Non-pigmented ciliary epithelial cell (primary cell): ENCODE measurements around the gene SIPA1.
"Not testable (repeated sequence)": the region's sequence is repeated elsewhere in the genome, so short reads cannot be mapped to it uniquely, and the experiment has no call there.

ENCODE experiments used
- DNase-seq: peaks from one replicate; pipeline ENCODE4 v3.0.0-alpha.2; 2010; ENCODE audit warnings: low read depth

The SIPA1 gene

DNA sequence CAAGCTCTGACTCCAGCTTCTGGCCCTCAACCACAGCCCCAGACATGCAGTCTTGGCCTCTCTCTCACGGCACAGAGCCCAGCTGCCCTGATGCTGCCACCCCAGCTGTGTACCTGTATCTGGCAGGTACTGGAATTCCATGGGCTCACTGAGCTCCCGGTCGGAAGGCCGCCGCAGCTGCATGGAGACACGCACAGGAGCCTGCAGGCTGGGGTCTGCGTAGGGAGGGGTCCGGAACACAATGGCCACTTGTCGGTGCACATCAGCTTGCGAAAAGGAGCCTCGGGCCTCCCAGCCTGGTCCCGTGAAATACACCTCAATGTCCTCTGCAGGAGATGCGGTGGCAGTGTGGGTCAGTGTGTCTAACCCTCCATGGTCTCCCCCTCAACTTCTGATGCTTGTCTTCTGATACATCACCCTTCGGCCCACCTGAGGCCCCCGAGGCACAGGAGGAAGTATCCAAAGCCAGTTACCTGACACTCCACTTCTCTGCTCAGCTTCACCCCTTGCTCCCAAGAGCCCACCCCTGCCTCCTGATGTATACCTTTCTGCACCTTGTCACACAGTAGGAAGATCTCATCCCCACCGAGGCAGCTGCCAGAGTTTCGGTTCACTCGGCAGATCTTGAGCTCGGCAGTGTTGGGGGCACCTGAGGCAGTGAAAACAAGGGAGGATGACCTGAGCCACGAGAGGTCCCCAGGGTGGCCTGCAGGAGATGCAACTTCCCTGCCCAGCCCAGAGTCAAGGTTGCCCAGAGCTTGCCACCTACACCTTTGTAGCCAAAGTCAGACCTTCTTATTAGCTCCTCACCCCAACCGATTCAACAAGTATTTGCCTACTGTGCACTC, 20.5 kb downstream of the SIPA1 start:
- no peak for DNase-seq

DNA sequence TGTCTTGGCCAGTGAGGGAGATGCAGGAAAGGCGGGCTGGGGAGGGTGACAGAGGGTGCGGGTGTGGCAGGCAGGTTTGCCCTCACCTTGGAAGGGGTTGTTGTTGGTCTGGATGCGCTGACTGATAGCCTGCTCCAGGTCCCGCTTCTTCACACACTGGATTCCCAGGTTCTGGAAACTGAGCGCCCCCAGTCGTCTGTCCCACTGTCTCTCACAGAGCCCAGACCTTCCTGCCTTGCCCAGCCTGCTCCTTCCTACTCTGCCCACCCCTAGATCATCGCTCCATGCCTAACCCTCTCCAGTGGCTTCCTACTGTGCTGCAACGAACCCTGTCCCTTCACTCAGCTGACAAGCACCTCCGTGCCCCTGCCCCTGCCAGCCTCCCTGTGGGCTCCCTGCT, 22.1 kb downstream of the SIPA1 start:
- no peak for DNase-seq

DNA sequence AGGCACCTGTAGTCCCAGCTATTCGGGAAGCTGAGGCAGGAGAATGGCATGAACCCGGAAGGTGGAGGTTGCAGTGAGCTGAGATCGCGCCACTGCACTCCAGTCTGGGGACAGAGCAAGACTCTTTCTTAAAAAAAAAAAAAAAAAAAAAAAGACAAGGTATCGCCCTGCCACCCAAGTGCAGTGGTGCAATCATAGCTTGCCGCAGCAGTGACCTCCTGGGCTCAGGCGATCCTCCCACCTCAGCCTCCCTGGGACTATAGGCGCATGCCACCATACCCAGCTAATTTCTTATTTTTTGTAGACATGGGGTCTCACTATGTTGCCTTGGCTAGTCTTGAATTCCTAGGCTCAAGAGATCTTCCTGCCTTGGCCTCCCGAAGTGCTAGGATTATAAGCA, 23.0 kb downstream of the SIPA1 start:
- DNase-seq: not testable (repeated sequence)

DNA sequence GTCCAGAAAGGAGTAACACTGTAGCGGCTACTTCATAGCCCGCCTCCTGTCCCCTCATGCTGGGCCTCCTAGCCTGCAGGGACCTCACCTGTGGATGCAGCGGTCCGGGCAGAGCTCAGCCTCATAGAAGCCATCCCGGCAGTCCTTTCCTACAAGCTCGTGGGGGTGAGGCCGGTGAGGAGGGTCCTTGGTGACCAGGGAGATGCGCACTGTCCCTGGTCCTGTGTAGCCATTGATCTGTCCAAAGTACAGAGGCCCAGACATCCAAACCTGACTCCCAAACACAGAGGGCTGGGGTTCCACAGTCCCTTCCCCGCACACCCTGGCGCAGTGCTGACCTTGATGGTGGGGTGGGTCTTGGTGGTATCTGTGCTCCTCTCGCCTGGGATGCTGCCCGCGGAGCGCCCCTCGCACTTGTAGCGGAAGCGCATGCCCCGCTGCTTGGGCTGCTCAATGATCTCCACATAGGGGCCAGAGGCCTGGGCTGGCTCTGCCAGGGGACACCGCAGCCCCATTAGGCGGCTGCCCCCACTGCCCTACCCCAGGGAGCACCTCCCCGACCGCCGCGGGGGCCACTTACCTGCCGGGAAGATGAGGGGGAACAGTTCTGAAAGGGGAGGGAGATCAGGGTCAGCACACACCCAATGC, 23.8 kb downstream of the SIPA1 start:
- no peak for DNase-seq

DNA sequence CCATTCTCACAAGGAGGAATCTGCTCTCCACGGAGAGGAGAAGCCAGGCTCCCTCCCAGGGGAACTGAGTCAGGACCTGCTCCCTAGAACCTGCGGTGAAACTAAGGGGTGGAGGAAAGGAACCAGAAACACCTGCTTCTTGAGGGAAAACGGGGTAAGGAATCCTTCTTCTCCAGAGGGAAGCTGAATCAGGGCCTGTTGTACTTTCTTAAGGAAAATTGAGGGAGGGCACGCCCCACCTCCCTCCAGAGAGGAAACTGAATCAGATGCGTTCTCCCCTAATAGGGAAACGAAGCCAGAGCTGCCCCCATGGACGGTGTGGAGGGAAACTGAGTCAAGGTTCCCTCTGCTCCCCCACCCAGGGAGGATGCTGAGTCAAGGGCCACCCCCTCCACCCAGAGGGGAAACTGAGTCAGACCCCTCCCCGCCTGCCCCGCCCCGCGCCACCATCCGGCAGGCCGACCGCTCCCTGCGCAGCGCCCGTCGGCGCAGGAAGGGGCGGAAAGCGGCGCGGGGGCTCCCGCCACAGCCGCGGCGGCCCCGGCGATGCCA, 24.4 kb downstream of the SIPA1 start:
- DNase-seq: no peak

DNA sequence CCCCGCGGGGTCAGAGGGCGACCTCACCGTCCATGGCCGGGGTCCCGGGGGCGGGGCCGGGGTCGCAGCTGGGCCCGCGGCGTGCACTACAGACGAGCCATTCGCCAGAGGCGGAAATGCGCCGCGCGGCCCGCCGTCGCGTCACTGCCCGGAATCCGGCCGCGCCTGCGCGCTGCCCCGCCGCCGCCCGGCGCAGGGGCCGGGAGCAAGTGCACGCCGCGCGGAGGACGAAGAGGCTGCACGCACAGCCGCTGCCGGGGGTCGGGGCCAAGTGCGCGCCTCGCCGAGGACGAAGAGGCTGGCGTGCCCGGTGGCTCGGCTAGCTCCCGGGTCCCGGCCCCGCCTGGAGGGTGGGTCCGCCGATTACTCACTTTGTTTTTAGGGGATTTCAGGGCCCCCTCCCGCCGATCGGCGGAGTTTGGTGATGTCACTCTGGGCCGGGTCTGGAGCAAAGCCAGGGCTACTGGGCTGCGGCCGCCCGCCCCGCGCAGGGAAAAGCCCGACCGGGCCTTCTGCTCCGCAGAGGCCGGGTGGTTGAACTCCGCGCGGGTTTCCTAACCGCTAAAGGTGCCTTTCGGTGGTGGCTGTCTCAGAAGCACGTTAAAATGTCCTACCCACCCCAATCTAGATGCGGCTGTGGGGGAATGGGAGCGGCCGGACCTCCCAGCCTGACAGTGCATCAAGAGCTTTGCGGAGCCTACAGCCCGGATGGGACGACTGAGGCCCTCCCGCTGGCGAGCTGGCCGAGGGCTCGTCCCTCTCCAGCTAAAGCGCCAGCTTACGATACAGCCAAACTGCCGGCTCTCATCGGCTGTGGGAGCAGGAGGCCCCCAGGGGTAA, 25.1 kb downstream of the SIPA1 start, which contains the start of gene RELA:
RELA (minus strand) TSS at position 118 of the 840 bp plus-strand sequence; CDS start at position 34, 84 bp downstream.
- no peak for DNase-seq

DNA sequence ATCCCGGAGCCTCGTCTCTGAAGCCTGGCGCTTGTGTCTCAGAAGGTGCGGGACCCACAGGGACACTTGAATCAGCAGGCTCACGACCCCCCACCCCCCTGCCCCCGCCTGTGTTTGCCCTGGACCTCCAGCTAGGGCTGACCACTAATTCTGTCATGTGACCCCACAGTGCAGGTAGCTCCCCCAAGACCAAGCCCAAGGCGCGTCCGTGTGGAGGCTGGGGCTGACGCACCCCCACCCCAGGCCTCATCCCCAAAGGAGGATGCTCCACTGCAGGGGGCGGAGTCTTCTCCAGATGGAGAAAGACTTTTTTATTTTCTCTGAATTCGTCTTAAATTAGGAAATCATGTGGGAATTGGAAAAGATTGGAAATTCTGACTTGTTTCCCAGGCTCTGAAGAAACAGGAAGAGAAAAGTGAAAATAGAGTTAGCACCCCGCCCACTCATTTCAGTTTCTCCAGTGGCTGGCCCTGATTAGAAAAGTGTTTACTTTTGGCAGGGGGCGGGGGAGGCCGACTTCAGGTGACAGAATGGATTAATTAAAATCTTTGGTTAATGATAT, 25.8 kb downstream of the SIPA1 start:
- no peak for DNase-seq

DNA sequence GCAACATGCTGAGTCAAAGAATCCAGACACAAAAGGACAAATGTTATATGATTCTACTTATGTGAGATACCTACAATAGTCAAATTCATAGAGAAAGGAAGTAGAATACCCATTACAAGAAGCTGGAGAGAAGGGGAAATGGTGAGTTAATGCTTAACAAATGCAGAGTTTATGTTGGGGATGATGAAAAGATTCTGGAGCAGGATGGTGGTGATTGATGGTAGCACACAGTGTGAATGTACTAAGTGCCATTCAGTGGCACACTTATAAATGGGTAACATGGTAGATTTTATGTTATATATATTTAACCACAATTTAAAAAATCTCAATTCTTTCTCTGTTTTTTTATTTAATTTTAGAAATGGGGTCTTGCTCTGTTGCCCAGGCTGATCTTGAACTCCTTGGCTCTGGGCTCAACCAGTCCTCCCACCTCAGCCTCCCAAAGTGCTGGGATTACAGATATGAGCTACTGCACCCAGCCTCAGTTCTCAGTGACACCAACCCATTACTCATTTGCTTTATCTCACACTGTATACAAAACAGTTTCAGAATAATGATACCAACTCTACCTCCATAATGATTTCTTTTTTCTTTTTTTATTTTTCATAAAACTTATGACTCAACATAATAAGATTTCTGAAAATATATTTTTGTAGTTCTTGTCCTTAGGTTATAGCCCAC, 34.4 kb downstream of the SIPA1 start:
- no peak for DNase-seq

DNA sequence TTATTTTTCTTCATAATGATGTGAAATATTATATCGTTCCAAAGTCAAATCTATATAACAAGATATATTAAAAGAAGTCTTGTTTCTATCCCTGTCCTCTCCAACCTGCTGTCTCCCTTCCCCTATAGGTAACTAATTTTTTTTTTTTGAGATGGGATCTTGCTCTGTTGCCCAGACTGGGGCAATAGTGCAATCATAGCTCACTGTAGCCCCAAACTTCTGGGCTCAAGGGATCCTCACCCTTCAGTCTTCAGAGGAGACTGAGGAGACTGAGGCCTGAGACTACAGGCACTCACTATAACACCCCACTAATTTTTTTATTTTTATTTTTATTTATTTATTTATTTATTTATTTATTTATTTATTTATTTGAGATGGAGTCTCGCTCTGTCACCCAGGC, 35.1 kb downstream of the SIPA1 start:
- DNase-seq: no peak

DNA sequence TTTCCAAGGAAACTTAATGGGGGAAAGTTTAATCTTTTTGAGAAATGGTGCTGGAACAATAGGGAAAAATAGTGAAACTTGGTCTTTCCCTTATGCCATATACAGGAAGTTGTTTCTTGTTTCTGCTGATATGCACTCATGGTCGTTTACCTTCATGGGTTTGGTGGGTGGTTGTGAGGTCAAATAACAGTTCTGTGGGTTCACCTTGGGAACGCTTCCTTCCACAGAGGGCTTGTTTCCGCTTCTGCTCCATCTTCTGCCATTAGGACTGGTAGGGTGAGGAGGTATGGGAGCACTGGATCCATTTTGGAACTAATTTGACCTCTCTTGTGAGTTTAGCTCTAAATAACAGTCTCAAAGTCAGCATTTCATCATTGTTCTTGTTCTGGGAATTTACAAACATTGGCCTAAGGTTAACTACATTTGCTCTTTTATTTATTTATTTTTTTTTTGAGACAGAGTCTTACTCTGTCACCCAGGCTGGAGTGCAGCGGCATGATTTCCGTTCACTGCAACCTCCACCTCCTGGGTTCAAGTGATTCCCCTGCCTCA, 42.4 kb downstream of the SIPA1 start:
- DNase-seq: no peak

DNA sequence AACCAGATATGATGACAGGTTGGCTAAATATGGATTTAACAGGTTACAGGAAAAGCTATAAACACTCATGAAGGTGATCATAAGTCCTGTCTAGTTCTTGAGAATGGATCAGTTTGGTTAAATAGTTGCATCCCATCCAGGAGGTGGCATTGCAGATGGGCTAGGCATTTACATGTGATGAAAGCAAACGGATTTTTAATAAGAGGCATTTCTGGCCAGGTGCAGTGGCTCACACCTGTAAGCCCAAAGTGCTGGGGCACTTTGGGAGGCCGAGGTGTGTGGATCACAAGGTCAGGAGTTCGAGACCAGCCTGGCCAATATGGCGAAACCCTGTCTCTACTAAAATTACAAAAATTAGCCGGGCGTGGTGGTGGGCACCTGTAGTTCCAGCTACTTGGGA, 45.6 kb downstream of the SIPA1 start:
- not testable (repeated sequence) for DNase-seq

DNA sequence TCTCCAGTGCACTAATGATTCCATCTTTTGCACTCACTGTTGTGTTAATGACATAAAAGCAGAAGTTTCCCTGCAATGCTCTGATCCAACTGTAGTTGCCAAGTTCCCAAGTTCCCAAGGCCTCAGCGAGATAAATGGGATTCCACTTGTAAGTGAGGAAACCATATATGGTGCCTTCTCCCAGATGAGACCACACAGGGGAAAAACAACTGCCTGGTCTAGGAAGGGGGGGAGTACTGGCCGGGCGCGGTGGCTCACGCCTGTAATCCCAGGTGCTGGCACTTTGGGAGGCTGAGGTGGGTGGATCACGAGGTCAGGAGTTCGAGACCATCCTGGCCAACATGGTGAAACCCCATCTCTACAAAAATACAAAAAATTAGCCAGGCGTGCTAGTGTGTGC, 48.1 kb downstream of the SIPA1 start:
- no peak for DNase-seq

DNA sequence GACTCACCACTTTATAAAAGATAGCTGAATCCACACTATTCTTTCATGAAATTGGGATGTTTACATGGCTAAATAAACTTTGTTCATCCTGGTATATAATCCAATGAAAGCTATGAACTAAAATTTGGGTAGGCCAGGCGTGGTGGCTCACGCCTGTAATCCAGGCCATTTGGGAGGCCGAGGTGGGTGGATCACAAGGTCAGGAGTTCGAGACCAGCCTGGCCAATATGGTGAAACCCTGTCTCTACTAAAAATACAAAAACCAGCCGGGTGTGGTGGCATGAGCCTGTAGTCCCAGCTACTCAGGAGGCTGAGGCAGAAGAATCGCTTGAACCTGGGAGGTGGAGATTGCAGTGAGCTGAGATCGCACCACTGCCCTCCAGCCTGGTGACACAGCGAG, 53.9 kb downstream of the SIPA1 start:
- DNase-seq: not testable (repeated sequence)

DNA sequence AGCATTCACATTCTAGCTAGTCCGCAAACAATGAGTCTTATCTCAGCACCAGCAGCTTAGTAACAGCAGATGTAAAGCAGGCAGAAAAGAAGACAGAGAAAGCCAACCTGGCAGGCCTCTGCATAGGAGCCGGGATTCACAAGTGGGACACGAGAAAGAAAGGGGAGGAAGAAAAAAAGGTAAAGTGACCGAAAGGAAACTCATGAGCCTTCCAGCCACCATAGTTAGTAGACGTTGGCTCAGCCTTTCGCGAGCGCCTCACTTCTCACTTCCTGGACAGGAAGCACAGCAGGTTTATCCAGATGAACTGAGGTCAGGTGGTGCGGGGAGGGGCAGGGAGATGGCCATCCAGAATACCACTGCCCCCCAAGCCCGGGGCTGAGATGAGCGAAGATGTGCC, 54.5 kb downstream of the SIPA1 start:
- no peak for DNase-seq

DNA sequence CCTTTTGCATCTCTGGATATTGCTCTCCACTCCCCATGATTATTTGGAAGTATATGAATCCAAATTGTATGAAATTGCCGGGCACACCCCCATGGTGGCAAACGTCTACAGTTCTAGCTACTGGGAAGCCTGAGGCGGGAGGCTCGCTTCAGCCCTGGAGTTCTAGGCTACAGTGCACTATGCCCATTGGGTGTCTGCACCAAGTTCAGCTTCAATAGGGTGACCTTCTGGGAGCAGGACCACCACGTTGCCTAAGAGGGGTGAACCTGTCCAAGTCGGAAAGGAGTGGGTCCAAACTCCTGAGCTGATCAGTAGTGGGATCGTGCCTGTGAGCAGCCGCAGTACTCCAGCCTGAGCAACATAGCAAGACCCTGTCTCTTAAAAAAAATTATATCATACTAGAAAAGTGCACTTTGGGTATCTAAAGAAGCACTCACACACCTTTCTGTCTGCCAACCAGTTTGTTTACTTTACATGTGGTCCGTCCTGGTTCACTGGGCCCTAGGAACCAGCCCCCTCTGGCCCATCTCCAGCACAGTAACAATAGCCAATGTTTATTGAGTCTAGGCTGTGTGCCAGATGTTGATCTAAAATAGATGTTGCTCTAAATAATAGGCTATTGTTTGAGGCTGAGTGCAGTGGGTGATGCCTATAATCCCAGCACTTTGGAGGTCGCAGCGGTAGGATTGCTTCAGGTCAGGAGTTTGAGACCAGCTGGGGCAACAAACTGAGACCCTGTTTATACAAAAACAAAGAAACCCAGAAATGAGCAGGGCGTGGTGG, 57.7 kb downstream of the SIPA1 start:
- DNase-seq: no peak

DNA sequence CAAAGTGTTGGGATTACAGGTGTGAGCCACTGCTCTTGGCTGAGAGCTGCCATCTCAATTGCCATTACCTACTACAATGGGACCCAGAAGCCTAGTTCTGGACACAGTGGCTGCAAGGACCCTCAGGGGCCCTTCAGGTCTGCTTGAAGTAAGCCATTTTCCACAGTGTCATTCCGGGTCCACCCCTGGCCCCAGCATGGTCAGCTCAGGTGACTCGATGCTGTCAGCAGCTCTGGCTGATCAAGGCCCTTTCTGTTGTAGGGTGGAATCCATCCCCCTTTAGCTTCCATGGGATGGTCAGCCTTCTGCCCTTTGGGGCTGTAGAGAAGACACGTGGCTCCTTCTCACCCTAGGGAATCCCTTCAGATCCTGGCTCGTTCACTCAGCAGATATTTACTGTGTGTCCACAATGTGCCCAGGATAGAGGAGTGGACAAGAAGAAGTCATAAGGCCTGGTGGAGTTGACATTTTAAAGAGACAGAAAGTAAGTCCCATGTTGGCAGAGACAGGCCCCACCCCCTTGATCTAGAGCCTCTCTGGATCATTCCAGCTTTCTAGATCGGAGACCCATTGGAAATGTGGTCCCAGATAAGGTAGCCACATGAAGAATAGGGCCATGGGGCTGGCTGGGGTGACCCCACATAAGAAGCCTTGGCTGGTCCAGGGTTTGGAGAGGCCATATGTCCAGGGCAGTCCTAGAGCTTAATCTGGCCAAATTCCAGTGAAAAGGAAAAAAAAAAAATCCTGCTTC, 59.1 kb downstream of the SIPA1 start:
- DNase-seq: no peak

DNA sequence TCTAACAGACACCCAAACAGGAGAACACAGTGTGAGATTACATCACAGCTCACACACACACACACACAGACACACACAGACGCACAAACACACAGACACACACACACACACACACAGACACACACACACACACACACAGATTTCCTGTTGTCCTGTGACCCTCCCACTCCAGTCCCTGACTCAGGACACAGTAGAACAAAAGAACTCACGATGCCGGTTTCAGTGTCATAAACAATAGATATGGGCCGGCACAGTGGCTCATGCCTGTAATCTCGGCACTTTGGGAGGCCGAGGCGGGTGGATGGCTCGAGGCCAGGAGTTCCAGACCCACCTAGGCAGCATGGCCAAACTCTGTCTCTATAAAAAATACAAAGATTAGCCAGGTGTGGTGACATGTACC, 60.3 kb downstream of the SIPA1 start:
- DNase-seq: no peak

DNA sequence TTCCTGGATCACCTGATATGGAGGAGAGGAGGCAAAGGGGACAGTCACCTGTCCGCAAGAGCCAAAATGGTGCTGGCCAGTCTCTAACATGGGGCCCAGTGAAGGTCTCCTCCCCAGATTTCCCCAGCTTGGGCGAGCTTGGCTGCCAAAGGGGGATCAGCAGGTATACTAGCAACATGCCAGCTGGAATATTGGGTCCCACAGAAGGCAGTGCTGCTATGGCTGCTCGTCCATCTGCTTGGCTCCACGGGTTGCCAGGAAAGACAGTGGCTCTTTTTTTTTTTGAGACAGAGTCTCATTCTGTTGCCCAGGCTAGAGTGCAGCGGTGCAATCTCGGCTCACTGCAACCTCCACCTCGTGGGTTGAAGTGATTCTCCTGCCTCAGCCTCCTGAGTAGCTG, 61.4 kb downstream of the SIPA1 start:
- DNase-seq: no peak

DNA sequence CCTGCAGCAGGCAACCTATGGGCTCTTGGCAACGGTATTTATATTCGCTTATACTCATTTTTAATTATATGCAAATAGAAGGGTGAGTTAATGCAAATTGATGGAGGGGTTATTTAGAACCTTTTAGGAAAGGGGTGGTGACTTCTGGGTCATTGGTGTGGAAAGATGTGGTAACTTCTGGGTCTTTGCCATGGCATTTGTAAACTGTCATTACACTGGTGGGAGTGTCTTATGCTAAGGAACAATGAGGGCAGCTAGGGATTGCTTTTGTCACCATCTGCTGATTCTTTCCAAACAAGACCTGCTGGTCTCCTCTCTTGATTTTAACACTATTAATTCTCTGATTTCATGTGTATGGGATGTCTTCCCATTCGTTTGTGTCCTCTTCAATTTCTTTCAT, 62.5 kb downstream of the SIPA1 start:
- no peak for DNase-seq
